GM10248 (cell line): ENCODE measurements around the gene TBC1D25.

Experiments
- CTCF ChIA-PET: fragments of 300-600 bp; sonication (Branson Sonifier 250); formaldehyde crosslinking; extraction: SDS; loops from one replicate; lab custom pipeline; 2021; ENCODE audit warnings: antibody characterized with exemption; lab: Yijun Ruan, JAX
- POLR2A ChIA-PET: fragments of 350-650 bp; sonication (Branson Sonifier 250); formaldehyde crosslinking; extraction: SDS; loops from one replicate; lab custom pipeline; 2020; ENCODE audit warnings: antibody characterized with exemption; lab: Yijun Ruan, JAX
- DNase-seq: peaks from one replicate; pipeline ENCODE4 v3.0.0; 2012; ENCODE audit errors: extremely low spot score
- CTCF ChIP-seq: IDR thresholded peaks from 2 replicates; pipeline ENCODE4 v1.5.1; 2012; ENCODE audit warnings: mild to moderate bottlenecking, low read depth; ENCODE audit errors: extremely low read depth, missing control alignments, control extremely low read depth

TBC1D25 gene

GRCh38 chrX:48601741-48602394, 62.4 kb downstream of the TBC1D25 start:
- POLR2A ChIA-PET: no interaction called here

GRCh38 chrX:48604701-48605100, 65.2 kb downstream of the TBC1D25 start:
- no peak for DNase-seq
- ChIA-PET POLR2A (no interaction called here), CTCF (no interaction called here)
- TF ChIP-seq CTCF: no peak

More at GRCh38 chrX:48601741-48602394, 62.4 kb downstream of the TBC1D25 start:
- TF ChIP-seq CTCF: no peak
- CTCF ChIA-PET: no interaction called here
- no peak for DNase-seq

- no peak for TF ChIP-seq CTCF
- ChIA-PET POLR2A (no interaction called here), CTCF (interaction anchor here (1.2 to 1.7 kb wide), 2 partner anchors 10 to 550 kb away, joined by 3 to 4 read pairs; no protein-coding TSS in a partner anchor)
- no peak for DNase-seq
Measured at GRCh38 chrX:48606091-48606490, 66.6 kb downstream of the TBC1D25 start.

GRCh38 chrX:48611703-48612102, 72.2 kb downstream of the TBC1D25 start:
- TF ChIP-seq CTCF: no peak
- POLR2A ChIA-PET: no interaction called here
- CTCF ChIA-PET: no interaction called here
- no peak for DNase-seq
